Measurements from ENCODE around the gene TTN. TPM values are rescaled to one million over a fixed set of nuclear protein-coding genes. Genes with fewer than 3 reads are reported as not detected.
"Not testable (repeated sequence)": the region's sequence is repeated elsewhere in the genome, so short reads cannot be mapped to it uniquely, and the experiment has no call there.

The TTN gene
- total RNA-seq, 1 donor from 2014 or later: 14.0 TPM

DNA sequence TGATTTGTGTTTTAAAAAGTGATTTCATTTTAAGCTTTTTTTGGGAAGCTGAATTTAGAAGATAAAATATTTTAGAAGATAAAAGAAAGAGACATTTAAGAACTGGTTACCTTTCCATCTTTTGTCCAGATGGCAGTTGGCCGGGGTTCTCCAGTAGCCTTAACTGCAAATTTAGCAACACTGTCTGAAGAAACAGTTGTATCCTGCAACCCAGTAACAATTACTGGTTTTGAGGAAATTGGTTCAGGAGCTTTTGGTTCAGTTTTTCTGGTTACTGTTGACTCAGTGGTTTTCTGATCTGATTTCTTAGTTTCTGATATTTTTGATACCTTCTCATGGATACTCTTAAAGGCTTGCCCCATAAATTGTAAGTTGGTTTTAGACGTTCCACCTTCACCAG, 277.1 kb downstream of the TTN start:
- DNase-seq (ENCODE audit: low spot score): no peak

GRCh38 chr2:178529194-178529593, 278.0 kb downstream of the TTN start:
- peak; percentile 10 for DNase-seq (ENCODE audit: low spot score)

DNA sequence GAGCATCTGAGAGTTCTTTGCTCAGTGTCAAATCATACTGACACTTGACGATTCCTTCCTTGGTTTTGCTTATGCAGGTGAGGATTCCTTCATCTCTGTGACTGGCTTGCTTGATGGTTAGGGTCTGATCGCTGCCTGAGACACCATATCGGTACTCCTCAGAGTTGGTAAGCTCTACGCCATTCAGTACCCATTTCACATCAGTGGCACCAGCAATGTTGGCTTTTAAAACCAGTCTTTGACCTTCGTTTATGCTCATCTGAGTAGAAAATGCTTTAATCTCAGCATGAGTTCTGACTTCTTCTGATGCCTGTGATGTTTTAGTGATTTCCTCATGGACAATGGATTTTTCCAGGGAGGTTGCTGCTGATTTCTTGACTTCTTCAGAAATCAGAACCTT, 278.6 kb downstream of the TTN start:
- no peak for DNase-seq (ENCODE audit: low spot score)

- no peak for DNase-seq (ENCODE audit: low spot score)
Observed at GRCh38 chr2:178527592-178527991, 279.6 kb downstream of the TTN start.

GRCh38 chr2:178526256-178526655, 281.0 kb downstream of the TTN start:
- no peak for DNase-seq (ENCODE audit: low spot score)

DNA sequence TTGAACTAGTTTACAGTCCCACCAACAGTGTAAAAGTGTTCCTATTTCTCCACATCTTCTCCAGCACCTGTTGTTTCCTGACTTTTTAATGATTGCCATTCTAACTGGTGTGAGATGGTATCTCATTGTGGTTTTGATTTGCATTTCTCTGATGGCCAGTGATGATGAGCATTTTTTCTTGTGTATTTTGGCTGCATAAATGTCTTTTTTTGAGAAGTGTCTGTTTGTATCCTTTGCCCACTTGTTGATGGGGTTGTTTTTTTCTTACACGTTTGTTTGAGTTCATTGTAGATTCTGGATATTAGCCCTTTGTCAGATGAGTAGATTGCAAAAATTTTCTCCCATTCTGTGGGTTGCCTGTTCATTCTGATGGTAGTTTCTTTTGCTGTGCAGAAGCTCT, 281.8 kb downstream of the TTN start:
- not testable (repeated sequence) for DNase-seq (ENCODE audit: low spot score)

DNA sequence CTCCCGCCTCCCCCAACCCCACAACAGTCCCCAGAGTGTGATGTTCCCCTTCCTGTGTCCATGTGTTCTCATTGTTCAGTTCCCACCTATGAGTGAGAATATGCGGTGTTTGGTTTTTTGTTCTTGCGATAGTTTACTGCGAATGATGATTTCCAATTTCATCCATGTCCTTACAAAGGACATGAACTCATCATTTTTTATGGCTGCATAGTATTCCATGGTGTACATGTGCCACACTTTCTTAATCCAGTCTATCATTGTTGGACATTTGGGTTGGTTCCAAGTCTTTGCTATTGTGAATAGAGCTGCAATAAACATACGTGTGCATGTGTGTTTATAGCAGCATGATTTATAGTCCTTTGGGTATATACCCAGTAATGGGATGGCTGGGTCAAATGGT, 282.2 kb downstream of the TTN start:
- DNase-seq (ENCODE audit: low spot score): not testable (repeated sequence)

DNA sequence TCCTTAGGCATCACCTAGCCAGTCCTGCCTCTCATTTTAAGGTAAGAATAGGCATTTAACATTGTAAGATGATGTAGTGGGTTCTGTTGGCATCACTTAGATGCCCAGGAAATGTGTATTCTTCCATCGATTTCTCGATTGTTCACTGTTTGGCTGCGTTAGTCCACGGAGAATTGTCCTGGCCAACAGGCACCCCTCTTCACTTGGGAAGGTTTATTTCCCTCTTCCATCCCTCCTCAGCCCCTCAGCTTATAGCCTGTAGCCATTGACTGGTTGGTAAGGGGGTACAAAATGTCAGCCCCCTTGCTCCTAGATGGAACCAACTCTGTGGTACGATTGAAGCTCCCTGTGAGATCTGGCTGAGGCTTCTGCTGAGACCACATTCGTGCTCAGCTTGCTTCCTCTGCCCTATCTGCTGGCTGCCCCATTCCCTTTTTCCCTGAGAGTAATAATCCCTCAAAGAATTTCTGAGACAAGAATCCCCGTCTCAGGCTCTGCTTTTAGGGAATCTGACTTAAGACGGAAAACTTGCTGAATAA, 283.6 kb downstream of the TTN start:
- DNase-seq (ENCODE audit: low spot score): no peak

- peak; percentile 85 for DNase-seq (ENCODE audit: low spot score)
Observed at GRCh38 chr2:178522950-178523595, 284.1 kb downstream of the TTN start.

GRCh38 chr2:178521304-178522150, 285.7 kb downstream of the TTN start:
- DNase-seq (ENCODE audit: low spot score): no peak

- DNase-seq (ENCODE audit: low spot score): no peak
Observed at GRCh38 chr2:178517496-178517895, 289.7 kb downstream of the TTN start.

GRCh38 chr2:178514664-178515063, 292.6 kb downstream of the TTN start:
- DNase-seq (ENCODE audit: low spot score): no peak

DNA sequence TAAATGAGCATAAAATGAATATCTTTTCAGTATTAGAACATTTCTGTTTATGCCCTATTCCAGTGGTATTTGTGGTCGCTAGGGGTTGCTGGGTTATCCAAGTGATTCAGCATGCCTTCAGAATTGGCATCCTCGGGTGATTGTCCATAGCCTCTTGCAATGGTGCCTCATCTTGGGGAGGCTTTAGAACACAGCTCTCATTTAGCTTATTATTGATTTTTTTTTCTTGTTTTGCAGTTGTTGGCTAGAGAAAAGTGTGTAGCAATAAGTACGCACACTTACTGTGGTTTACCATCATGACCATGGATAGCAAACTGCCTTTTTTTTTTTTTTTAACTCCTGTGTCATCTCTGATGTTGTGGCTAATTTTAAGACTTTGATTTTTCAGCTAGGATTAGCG, 293.3 kb downstream of the TTN start:
- DNase-seq (ENCODE audit: low spot score): no peak

- DNase-seq (ENCODE audit: low spot score): no peak
Observed at GRCh38 chr2:178512484-178512883, 294.7 kb downstream of the TTN start.

- no peak for DNase-seq (ENCODE audit: low spot score)
Observed at GRCh38 chr2:178510384-178510783, 296.8 kb downstream of the TTN start.

GRCh38 chr2:178508646-178509045, 298.6 kb downstream of the TTN start:
- DNase-seq (ENCODE audit: low spot score): no peak

GRCh38 chr2:178506949-178507348, 300.3 kb downstream of the TTN start:
- no peak for DNase-seq (ENCODE audit: low spot score)

DNA sequence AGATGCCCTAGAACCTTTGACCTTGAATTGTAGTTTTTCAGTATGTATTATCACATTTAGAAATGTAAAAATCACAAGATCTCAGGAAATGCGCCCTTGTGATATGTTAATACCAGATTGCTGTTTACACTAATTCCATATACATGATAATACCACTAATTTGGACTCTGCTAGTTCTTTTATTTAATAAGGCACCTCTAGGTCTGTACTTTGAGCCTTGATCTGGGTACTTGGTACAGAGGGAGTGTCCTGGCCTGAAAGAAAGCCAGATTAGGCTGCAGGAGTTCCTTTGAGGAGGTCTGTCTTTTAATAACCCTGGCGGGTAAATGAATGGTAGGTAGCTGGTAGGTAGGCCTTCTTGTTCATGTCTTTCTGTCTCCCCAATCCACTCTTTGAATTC, 300.7 kb downstream of the TTN start:
- DNase-seq (ENCODE audit: low spot score): no peak

- DNase-seq (ENCODE audit: low spot score): no peak
Observed at GRCh38 chr2:178506101-178506500, 301.1 kb downstream of the TTN start.

DNA sequence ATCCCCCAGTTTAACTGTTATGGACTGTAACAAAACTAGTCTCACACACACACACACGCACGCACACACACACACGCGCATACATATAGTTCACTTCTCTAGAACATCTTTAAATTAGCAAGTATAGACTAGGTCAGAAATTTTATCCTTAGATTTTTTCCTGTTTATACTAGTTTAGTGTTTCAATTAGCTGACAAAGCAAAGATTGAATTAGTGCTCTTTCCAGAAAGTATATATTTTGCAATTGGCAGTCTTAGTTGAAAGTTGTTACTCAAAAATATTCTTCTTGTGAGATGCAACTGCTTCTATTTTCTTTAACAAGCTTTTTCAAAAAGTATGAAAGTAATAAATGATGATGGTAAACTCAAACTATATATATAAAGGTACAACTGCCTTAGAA, 304.5 kb downstream of the TTN start:
- DNase-seq (ENCODE audit: low spot score): no peak

DNA sequence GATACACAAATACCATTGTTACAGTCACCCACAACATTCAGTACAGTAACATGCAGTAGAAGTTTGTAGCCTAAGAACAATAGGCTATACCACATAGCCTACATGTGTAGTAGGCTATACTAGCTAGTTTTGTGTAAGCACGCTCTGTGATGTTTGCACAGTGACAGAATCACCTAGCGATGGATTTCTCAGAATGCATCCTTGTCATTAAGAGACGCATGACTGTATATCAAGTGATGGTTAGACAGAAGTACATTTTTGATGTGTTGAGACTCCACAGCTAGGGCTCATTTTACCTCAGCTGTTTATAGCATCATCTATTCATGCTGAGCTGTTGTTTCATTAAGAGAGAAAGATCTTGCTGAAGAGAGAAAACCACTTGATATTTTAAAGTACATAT, 307.6 kb downstream of the TTN start:
- no peak for DNase-seq (ENCODE audit: low spot score)

- no peak for DNase-seq (ENCODE audit: low spot score)
Observed at GRCh38 chr2:178498137-178498536, 309.1 kb downstream of the TTN start.

DNA sequence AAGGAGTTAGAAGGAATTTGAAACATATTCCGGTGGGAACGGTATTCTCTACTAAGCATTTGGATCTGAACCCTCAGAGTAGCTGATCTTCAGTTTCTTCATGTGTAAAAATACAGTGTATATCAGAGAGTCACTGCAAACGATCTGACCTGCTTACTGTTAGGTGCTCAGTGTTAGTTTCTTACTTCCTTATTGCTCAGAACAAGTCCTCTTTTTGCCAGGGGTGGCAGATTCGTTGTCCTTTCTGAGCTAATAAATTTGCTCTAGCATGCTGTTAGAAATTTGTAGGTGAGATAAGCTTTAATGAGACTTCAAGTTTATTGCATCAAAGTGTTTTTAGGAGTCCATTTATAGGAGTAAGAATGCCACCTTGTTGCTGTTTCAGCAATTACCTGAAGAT, 311.2 kb downstream of the TTN start:
- DNase-seq (ENCODE audit: low spot score): no peak

Measured in umbilical cord (tissue), 2 donors.